Endothelial cell of umbilical vein (primary cell): ENCODE results near the gene ACTG2. TPM values are rescaled to one million over a fixed set of nuclear protein-coding genes. Genes with fewer than 3 reads are reported as not detected.

Experiments used
- BruUV-seq: library from RNA; stranded (reverse); fragments of 400-500 nt; replicated peaks from 2 replicates; lab custom pipeline; 2021; lab: Mats Ljungman, UMichigan
- CTCF ChIA-PET: fragments of 300-600, 350-600 bp; sonication (Branson Sonifier 250); formaldehyde crosslinking; loops from one replicate; lab custom pipeline; 2021; ENCODE audit warnings: antibody characterized with exemption, inconsistent platforms; lab: Charles Lee
- POLR2A ChIA-PET: fragments of 300-600, 350-600 bp; sonication (Branson Sonifier 250); formaldehyde crosslinking; loops from one replicate; lab custom pipeline; 2021; ENCODE audit warnings: antibody characterized with exemption, inconsistent platforms; lab: Charles Lee
- DNase-seq: peaks from one replicate; pipeline ENCODE4 v3.0.0-alpha.2; 2011; ENCODE audit warnings: low read depth, low spot score
- FAIRE-seq: peaks from 2 replicates; lab custom pipeline; 2011; peaks lifted over from hg19 to GRCh38; lab: Jason Lieb, UNC
- H2AFZ ChIP-seq: 2 replicates; pipeline ENCODE4 v1.6.0; 2012; ENCODE audit warnings: low read depth, low read length, control low read depth, inconsistent platforms
- H3K27ac ChIP-seq: 2 replicates; pipeline ENCODE4 v1.5.1; 2011; ENCODE audit warnings: low read depth, mild to moderate bottlenecking, control low read depth, low read length, moderate library complexity; ENCODE audit not compliant: insufficient read depth
- H3K27me3 ChIP-seq, 2 experiments: 2 replicates each; pipeline versions ENCODE4 v1.6.0 to v1.6.1; 2011; ENCODE audit warnings: low read length in 2 of 2, mixed read lengths in 1 of 2; ENCODE audit not compliant: control insufficient read depth in 2 of 2, insufficient read depth in 2 of 2
- H3K36me3 ChIP-seq, 2 experiments: 2 replicates in 1 of 2; 3 replicates in 1 of 2; pipeline ENCODE4 v1.5.1; 2011; ENCODE audit warnings: low read length in 2 of 2, mild to moderate bottlenecking in 1 of 2, moderate library complexity in 1 of 2; ENCODE audit not compliant: control insufficient read depth in 2 of 2, insufficient read depth in 2 of 2; ENCODE audit errors: extremely low read depth in 1 of 2
- H3K4me1 ChIP-seq: 3 replicates; pipeline ENCODE4 v1.5.1; 2011; ENCODE audit warnings: mild to moderate bottlenecking, low read length; ENCODE audit not compliant: control insufficient read depth, insufficient read depth; ENCODE audit errors: extremely low read depth
- H3K4me2 ChIP-seq: 2 replicates; pipeline ENCODE4 v1.6.1; 2011; ENCODE audit warnings: low read length, control low read depth, mixed read lengths; ENCODE audit not compliant: insufficient read depth
- H3K4me3 ChIP-seq, 3 experiments: fragments of 200-600 bp in 1 of 3; sonication (generic), shearing (Covaris generic) in 1 of 3; replicated peaks in 1 of 3; 2 replicates each; pipeline ENCODE4 v1.5.1; 2011 to 2016; ENCODE audit warnings: control low read depth in 3 of 3, low read length in 3 of 3, mild to moderate bottlenecking in 2 of 3, inconsistent platforms in 1 of 3, low read depth in 1 of 3, moderate library complexity in 1 of 3; ENCODE audit not compliant: insufficient read depth in 1 of 3
- H3K79me2 ChIP-seq: 2 replicates; pipeline ENCODE4 v1.6.0; 2012; ENCODE audit warnings: low read length, inconsistent platforms; ENCODE audit not compliant: control insufficient read depth, insufficient read depth
- H3K9ac ChIP-seq: replicated peaks from 2 replicates; pipeline ENCODE3; 2011; ENCODE audit warnings: low read length, control low read depth; ENCODE audit not compliant: insufficient read depth; ENCODE audit errors: extremely low read depth
- H3K9me1 ChIP-seq: replicated peaks from 3 replicates; pipeline ENCODE4 v1.6.0; 2011; ENCODE audit warnings: mild to moderate bottlenecking, low read length; ENCODE audit not compliant: control insufficient read depth, insufficient read depth; ENCODE audit errors: extremely low read depth
- H3K9me3 ChIP-seq: replicated peaks from 2 replicates; pipeline ENCODE4 v1.5.1; 2012; ENCODE audit warnings: low read length, inconsistent platforms; ENCODE audit not compliant: control insufficient read depth, insufficient read depth
- H4K20me1 ChIP-seq: replicated peaks from 2 replicates; pipeline ENCODE3; 2011; ENCODE audit warnings: mild to moderate bottlenecking, low read length; ENCODE audit not compliant: control insufficient read depth, insufficient read depth; ENCODE audit errors: extremely low read depth
- EZH2 ChIP-seq: IDR thresholded peaks from 2 replicates; pipeline ENCODE4 v1.6.1; 2012; ENCODE audit warnings: borderline replicate concordance, low read depth, mild to moderate bottlenecking, moderate library complexity, low read length, inconsistent platforms; ENCODE audit not compliant: severe bottlenecking
- FOS ChIP-seq: IDR thresholded peaks from 2 replicates; pipeline ENCODE4 v1.6.1; 2011; ENCODE audit warnings: mild to moderate bottlenecking, low read length, moderate library complexity, borderline replicate concordance; ENCODE audit not compliant: insufficient read depth
- GATA2 ChIP-seq: IDR thresholded peaks from 2 replicates; pipeline ENCODE4 v1.7.0; 2011; ENCODE audit warnings: low read depth, mild to moderate bottlenecking, moderate library complexity, mixed read lengths, low read length; ENCODE audit not compliant: insufficient read length, insufficient read depth
- MYC ChIP-seq: IDR thresholded peaks from one replicate; pipeline ENCODE4 v1.6.1; 2011; ENCODE audit warnings: mild to moderate bottlenecking, low read depth, low read length
- POLR2A ChIP-seq: IDR thresholded peaks from 2 replicates; pipeline ENCODE4 v1.6.1; 2012; ENCODE audit warnings: low read depth, mild to moderate bottlenecking, control low read depth, low read length
- POLR2AphosphoS5 ChIP-seq: IDR thresholded peaks from 2 replicates; pipeline ENCODE4 v1.6.1; 2012; ENCODE audit warnings: low read depth, mild to moderate bottlenecking, control low read depth, low read length, moderate library complexity; ENCODE audit not compliant: insufficient read depth
- dilution Hi-C: fragments of 300-500 bp; cut with MboI; formaldehyde crosslinking; loops from one replicate; pipeline ENCODE4 v1.15.0; 2019; ENCODE audit warnings: low sequenced_read_pairs; ENCODE audit not compliant: extremely low pct_ligation_motif_present
- intact Hi-C: fragments of 100-400 bp; cut with micrococcal nuclease; formaldehyde crosslinking; loops from one replicate; pipeline ENCODE4 v1.10.0; 2022
- polyA plus RNA-seq, 4 experiments: library from polyadenylated mRNA; depleted of rRNA in 3 of 4; stranded (reverse) in 3 of 4; unstranded in 1 of 4; fragments of >200 nt; gene quantifications; 2 replicates each; pipeline versions ENCODE4 v1.2.1 to v1.2.3, GENCODE V29; 2011 to 2012; ENCODE audit warnings: missing spikeins in 1 of 4
- total RNA-seq: library from RNA; stranded (reverse); gene quantifications from 2 replicates; pipeline ENCODE4 v1.2.3, GENCODE V29; 2021
- TF ChIP-seq, protein P1 (sequence below), 2 donors: IDR thresholded peaks; 1 replicate in 1 of 2; 2 replicates in 1 of 2; pipeline ENCODE4 v1.5.1; 2011; ENCODE audit warnings: low read length in 2 of 2, mild to moderate bottlenecking in 2 of 2, moderate library complexity in 2 of 2, control low read depth in 1 of 2, inconsistent platforms in 1 of 2, low read depth in 1 of 2; ENCODE audit not compliant: insufficient read depth in 1 of 2; ENCODE audit errors: extremely low read depth in 1 of 2

ACTG2 gene
- total and polyA plus RNA-seq, 2 donors (not counting 3 experiments of a cell fraction or from before 2014, with no cell fraction given), result not detected

DNA sequence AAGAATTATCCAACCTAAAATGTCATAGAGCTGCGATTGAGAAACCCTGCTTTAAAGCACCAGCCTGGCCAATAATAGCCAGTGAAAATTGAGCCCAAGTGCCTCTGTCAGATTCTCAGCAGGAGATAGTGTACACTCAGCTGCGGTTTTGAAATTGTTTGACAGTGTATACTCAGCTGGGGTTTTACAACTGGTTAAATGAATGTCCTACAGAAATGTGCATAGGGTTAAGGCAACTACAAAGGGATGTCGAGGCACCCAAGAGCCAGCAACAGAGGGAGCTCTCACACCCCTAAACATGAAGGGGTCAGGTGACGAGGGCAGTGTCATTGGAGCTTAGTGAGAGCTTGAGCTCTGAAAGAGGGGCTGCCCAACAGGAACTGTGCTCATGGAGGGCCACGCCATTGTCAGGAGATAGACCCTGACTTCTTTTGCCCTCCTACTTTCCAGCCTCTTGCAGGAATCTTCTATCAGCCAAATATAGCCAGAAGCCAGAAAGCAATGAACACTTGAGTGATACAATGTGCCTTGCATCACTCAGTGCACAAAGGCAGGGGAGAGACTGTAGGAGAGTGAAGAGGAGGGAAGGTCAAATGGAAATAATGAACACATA, 15.1 kb downstream of the ACTG2 start:
- dilution Hi-C loops, result no loop called here
- POLR2A ChIA-PET, result no interaction called here
- H3K9me3 ChIP-seq, result no peaks in the 10 kb centered on the region
- FAIRE-seq (no peak), DNase-seq (no peak)
- no peaks in the 10 kb centered on the region for H3K9me1 ChIP-seq
- TF ChIP-seq POLR2A (no peak), FOS (no peak), EZH2 (no peak), MYC (no peak), POLR2AphosphoS5 (no peak), GATA2 (no peak)
- TF ChIP-seq, protein P1, sequence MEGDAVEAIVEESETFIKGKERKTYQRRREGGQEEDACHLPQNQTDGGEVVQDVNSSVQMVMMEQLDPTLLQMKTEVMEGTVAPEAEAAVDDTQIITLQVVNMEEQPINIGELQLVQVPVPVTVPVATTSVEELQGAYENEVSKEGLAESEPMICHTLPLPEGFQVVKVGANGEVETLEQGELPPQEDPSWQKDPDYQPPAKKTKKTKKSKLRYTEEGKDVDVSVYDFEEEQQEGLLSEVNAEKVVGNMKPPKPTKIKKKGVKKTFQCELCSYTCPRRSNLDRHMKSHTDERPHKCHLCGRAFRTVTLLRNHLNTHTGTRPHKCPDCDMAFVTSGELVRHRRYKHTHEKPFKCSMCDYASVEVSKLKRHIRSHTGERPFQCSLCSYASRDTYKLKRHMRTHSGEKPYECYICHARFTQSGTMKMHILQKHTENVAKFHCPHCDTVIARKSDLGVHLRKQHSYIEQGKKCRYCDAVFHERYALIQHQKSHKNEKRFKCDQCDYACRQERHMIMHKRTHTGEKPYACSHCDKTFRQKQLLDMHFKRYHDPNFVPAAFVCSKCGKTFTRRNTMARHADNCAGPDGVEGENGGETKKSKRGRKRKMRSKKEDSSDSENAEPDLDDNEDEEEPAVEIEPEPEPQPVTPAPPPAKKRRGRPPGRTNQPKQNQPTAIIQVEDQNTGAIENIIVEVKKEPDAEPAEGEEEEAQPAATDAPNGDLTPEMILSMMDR (IDR thresholded peaks at IDR 0.05; ENCODE audit: extremely low read depth in 1 of 2, insufficient read depth in 1 of 2, low read depth in 1 of 2, low read length in 2 of 2), result peak; percentile 8 to 9
- H3K4me1 ChIP-seq, result no peaks in the 10 kb centered on the region
- no peak overlapping the region for H3K9ac ChIP-seq
- intact Hi-C loops, result loop anchor here (5.0 kb wide), 1 partner anchor 239 kb away; the partner anchor contains the start of gene BOLA3
- H3K36me3 ChIP-seq, result no peaks in the 10 kb centered on the region
- CTCF ChIA-PET, result interaction anchor here (1.0 to 1.5 kb wide), 4 partner anchors 80 to 244 kb away, joined by 3 to 6 read pairs (median 4); partner anchors contain the start of gene BOLA3
- no peak overlapping the region for H3K4me2 ChIP-seq
- H3K79me2 ChIP-seq, result no peaks in the 10 kb centered on the region
- no peak overlapping the region for H2AFZ ChIP-seq
- H3K27ac ChIP-seq, result no peak overlapping the region
- H4K20me1 ChIP-seq, result no peaks in the 10 kb centered on the region
- BruUV-seq, result no TSS peak
- H3K27me3 ChIP-seq, result peaks cover 0 to 5% of the 10 kb centered on the region in 2 experiments
- H3K4me3 ChIP-seq, result no peak overlapping the region
